Measurements from ENCODE around the gene RALGAPA1.

- TF ChIP-seq EZH2 (IDR thresholded peaks at IDR 0.05; ENCODE audit: insufficient read depth, poor library complexity, severe bottlenecking) (no peak), EZH2phosphoT487 (IDR thresholded peaks at IDR 0.05; ENCODE audit: insufficient read depth, low read depth) (no peak)
These were observed 502 bp upstream of the RALGAPA1 start for GRCh38 chr14:35809597-35809996.

Measured in GM23248 (cell line).